Endothelial cell of umbilical vein (primary cell): ENCODE results near the gene DDX42.

Experiments
- EZH2 ChIP-seq: IDR thresholded peaks from 2 replicates; pipeline ENCODE4 v1.6.1; 2012; ENCODE audit warnings: borderline replicate concordance, low read depth, mild to moderate bottlenecking, moderate library complexity, low read length, inconsistent platforms; ENCODE audit not compliant: severe bottlenecking
- FOS ChIP-seq: IDR thresholded peaks from 2 replicates; pipeline ENCODE4 v1.6.1; 2011; ENCODE audit warnings: mild to moderate bottlenecking, low read length, moderate library complexity, borderline replicate concordance; ENCODE audit not compliant: insufficient read depth
- GATA2 ChIP-seq: IDR thresholded peaks from 2 replicates; pipeline ENCODE4 v1.7.0; 2011; ENCODE audit warnings: low read depth, mild to moderate bottlenecking, moderate library complexity, mixed read lengths, low read length; ENCODE audit not compliant: insufficient read length, insufficient read depth
- JUN ChIP-seq: IDR thresholded peaks from 2 replicates; pipeline ENCODE4 v1.6.1; 2011; ENCODE audit warnings: borderline replicate concordance, low read depth; ENCODE audit not compliant: insufficient read length, insufficient read depth
- MYC ChIP-seq: IDR thresholded peaks from one replicate; pipeline ENCODE4 v1.6.1; 2011; ENCODE audit warnings: mild to moderate bottlenecking, low read depth, low read length
- POLR2A ChIP-seq: IDR thresholded peaks from 2 replicates; pipeline ENCODE4 v1.6.1; 2012; ENCODE audit warnings: low read depth, mild to moderate bottlenecking, control low read depth, low read length
- POLR2AphosphoS5 ChIP-seq: IDR thresholded peaks from 2 replicates; pipeline ENCODE4 v1.6.1; 2012; ENCODE audit warnings: low read depth, mild to moderate bottlenecking, control low read depth, low read length, moderate library complexity; ENCODE audit not compliant: insufficient read depth
- TF ChIP-seq, protein P1 (sequence below), 2 donors: IDR thresholded peaks; 1 replicate in 1 of 2; 2 replicates in 1 of 2; pipeline ENCODE4 v1.5.1; 2011; ENCODE audit warnings: low read length in 2 of 2, mild to moderate bottlenecking in 2 of 2, moderate library complexity in 2 of 2, control low read depth in 1 of 2, inconsistent platforms in 1 of 2, low read depth in 1 of 2; ENCODE audit not compliant: insufficient read depth in 1 of 2; ENCODE audit errors: extremely low read depth in 1 of 2
- TF ChIP-seq, protein P2 (sequence below): IDR thresholded peaks from 2 replicates; pipeline ENCODE4 v1.6.1; 2011; ENCODE audit not compliant: insufficient read depth, insufficient read length

DNA sequence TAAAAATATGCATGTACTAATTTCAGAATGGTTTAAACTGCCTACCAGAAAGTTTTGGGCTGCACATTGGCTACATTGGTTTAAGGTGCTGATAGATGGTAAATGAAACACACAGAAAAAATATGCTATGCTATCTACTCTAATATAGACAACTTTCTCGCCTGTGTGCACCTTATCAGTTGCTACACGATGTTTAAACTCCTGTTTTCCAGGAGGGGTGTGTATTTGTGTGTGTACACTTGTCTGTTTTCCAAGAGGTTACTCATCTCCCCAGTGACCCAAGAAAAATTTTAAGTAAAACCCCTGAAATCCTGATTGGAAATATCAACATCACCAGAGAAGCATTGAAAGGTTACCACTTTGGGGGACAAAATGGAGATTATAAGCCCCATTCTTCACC is 31.6 kb downstream of the DDX42 start:
- TF ChIP-seq EZH2, result no peak
- TF ChIP-seq, protein P1, sequence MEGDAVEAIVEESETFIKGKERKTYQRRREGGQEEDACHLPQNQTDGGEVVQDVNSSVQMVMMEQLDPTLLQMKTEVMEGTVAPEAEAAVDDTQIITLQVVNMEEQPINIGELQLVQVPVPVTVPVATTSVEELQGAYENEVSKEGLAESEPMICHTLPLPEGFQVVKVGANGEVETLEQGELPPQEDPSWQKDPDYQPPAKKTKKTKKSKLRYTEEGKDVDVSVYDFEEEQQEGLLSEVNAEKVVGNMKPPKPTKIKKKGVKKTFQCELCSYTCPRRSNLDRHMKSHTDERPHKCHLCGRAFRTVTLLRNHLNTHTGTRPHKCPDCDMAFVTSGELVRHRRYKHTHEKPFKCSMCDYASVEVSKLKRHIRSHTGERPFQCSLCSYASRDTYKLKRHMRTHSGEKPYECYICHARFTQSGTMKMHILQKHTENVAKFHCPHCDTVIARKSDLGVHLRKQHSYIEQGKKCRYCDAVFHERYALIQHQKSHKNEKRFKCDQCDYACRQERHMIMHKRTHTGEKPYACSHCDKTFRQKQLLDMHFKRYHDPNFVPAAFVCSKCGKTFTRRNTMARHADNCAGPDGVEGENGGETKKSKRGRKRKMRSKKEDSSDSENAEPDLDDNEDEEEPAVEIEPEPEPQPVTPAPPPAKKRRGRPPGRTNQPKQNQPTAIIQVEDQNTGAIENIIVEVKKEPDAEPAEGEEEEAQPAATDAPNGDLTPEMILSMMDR (IDR thresholded peaks at IDR 0.05; ENCODE audit: extremely low read depth in 1 of 2, insufficient read depth in 1 of 2, low read depth in 1 of 2, low read length in 2 of 2), result no peak
- no peak for TF ChIP-seq JUN
- no peak for TF ChIP-seq POLR2AphosphoS5
- no peak for TF ChIP-seq POLR2A
- TF ChIP-seq, protein P2, sequence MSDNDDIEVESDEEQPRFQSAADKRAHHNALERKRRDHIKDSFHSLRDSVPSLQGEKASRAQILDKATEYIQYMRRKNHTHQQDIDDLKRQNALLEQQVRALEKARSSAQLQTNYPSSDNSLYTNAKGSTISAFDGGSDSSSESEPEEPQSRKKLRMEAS, result no peak
- no peak for TF ChIP-seq MYC
- TF ChIP-seq FOS, result no peak
- no peak for TF ChIP-seq GATA2
